ENCODE measurements around the gene ARHGEF33.

Gene ARHGEF33

GRCh38 chr2:38889575-38889974 lies at the start of gene ARHGEF33:
Gene ARHGEF33, plus strand, starts transcription at chr2:38889875. Its CDS starts 29,573 bp downstream, at chr2:38919448.
- no peak for DNase-seq
- H3K27me3 Mint-ChIP-seq: no peaks in the 10 kb centered on the region
- H3K4me3 Mint-ChIP-seq: no peak within 1 kb of the TSS
- ATAC-seq (replicated peaks): no peak
- H3K4me1 Mint-ChIP-seq: peaks cover 5 to 15% of the 10 kb centered on the region in 2 donors
- H3K36me3 Mint-ChIP-seq: no peaks in the 10 kb centered on the region
- no peak within 1 kb of the TSS for H3K27ac Mint-ChIP-seq
- H3K9me3 Mint-ChIP-seq: no peaks in the 10 kb centered on the region

- Mint-ChIP-seq H3K9me3 (no peaks in the 10 kb centered on the region), H3K27ac (peak overlapping the region; percentile 59), H3K4me1 (peaks cover 7 to 14% of the 10 kb centered on the region in 2 donors), H3K4me3 (no peak overlapping the region), H3K36me3 (peaks cover 36 to 60% of the 10 kb centered on the region in 2 donors), H3K27me3 (no peaks in the 10 kb centered on the region)
- ATAC-seq (replicated peaks) (peak; percentile 84 to 91), DNase-seq (no peak)
These were observed 39.6 kb upstream of the ARHGEF33 start for GRCh38 chr2:38850045-38850444.

- Mint-ChIP-seq H3K4me1 (peaks cover 0 to 2% of the 10 kb centered on the region in 2 donors), H3K27me3 (no peaks in the 10 kb centered on the region), H3K36me3 (peaks cover 28 to 45% of the 10 kb centered on the region in 2 donors), H3K27ac (no peak overlapping the region), H3K4me3 (no peak overlapping the region), H3K9me3 (no peaks in the 10 kb centered on the region)
- DNase-seq (no peak), ATAC-seq (replicated peaks) (no peak)
These were observed 33.5 kb upstream of the ARHGEF33 start for GRCh38 chr2:38856165-38856564.

- no peaks in the 10 kb centered on the region for H3K27me3 Mint-ChIP-seq
- peaks cover 0 to 6% of the 10 kb centered on the region in 2 donors for H3K4me1 Mint-ChIP-seq
- ATAC-seq (replicated peaks) (no peak), DNase-seq (no peak)
- peaks cover 0 to 3% of the 10 kb centered on the region in 2 donors for H3K9me3 Mint-ChIP-seq
- peaks cover 33 to 61% of the 10 kb centered on the region in 2 donors for H3K36me3 Mint-ChIP-seq
- no peak overlapping the region for H3K4me3 Mint-ChIP-seq
- H3K27ac Mint-ChIP-seq: no peak overlapping the region
These were observed 27.2 kb upstream of the ARHGEF33 start for GRCh38 chr2:38862476-38862875.

GRCh38 chr2:38863061-38863695 lies 26.5 kb upstream of the ARHGEF33 start:
- Mint-ChIP-seq H3K27ac (no peak overlapping the region), H3K27me3 (no peaks in the 10 kb centered on the region), H3K36me3 (peaks cover 33 to 66% of the 10 kb centered on the region in 2 donors), H3K4me3 (no peak overlapping the region), H3K4me1 (peaks cover 0 to 6% of the 10 kb centered on the region in 2 donors), H3K9me3 (peaks cover 0 to 3% of the 10 kb centered on the region in 2 donors)
- no peak for DNase-seq
- ATAC-seq (replicated peaks): no peak

- no peak overlapping the region for H3K4me3 Mint-ChIP-seq
- H3K27me3 Mint-ChIP-seq: no peaks in the 10 kb centered on the region
- no peak overlapping the region for H3K27ac Mint-ChIP-seq
- no peak for DNase-seq
- H3K36me3 Mint-ChIP-seq: peaks cover 35 to 62% of the 10 kb centered on the region in 2 donors
- ATAC-seq (replicated peaks): no peak
- peaks cover 9 to 10% of the 10 kb centered on the region in 2 donors for H3K9me3 Mint-ChIP-seq
- H3K4me1 Mint-ChIP-seq: peaks cover 0 to 8% of the 10 kb centered on the region in 2 donors
These were observed 22.8 kb upstream of the ARHGEF33 start for GRCh38 chr2:38866773-38867443.

- H3K36me3 Mint-ChIP-seq: peaks cover 32 to 54% of the 10 kb centered on the region in 2 donors
- no peak overlapping the region for H3K4me3 Mint-ChIP-seq
- peaks cover 15 to 17% of the 10 kb centered on the region in 2 donors for H3K4me1 Mint-ChIP-seq
- peaks cover 7 to 9% of the 10 kb centered on the region in 2 donors for H3K9me3 Mint-ChIP-seq
- no peaks in the 10 kb centered on the region for H3K27me3 Mint-ChIP-seq
- no peak for ATAC-seq (replicated peaks)
- H3K27ac Mint-ChIP-seq: no peak overlapping the region
- DNase-seq: no peak
These were observed 18.2 kb upstream of the ARHGEF33 start for GRCh38 chr2:38871432-38871831.

- H3K4me3 Mint-ChIP-seq: no peak overlapping the region
- H3K9me3 Mint-ChIP-seq: peaks cover 7 to 9% of the 10 kb centered on the region in 2 donors
- H3K27ac Mint-ChIP-seq: no peak overlapping the region
- H3K27me3 Mint-ChIP-seq: no peaks in the 10 kb centered on the region
- ATAC-seq (replicated peaks): no peak
- peaks cover 27 to 41% of the 10 kb centered on the region in 2 donors for H3K36me3 Mint-ChIP-seq
- H3K4me1 Mint-ChIP-seq: peaks cover 17 to 20% of the 10 kb centered on the region in 2 donors
- no peak for DNase-seq
These were observed 15.9 kb upstream of the ARHGEF33 start for GRCh38 chr2:38873763-38874162.

- ATAC-seq (replicated peaks) (peak; percentile 6 to 10), DNase-seq (no peak)
- H3K4me1 Mint-ChIP-seq: peaks cover 15 to 20% of the 10 kb centered on the region in 2 donors
- H3K27ac Mint-ChIP-seq: peak overlapping the region; percentile 98
- peaks cover 1 to 3% of the 10 kb centered on the region in 2 donors for H3K9me3 Mint-ChIP-seq
- peaks cover 22 to 29% of the 10 kb centered on the region in 2 donors for H3K36me3 Mint-ChIP-seq
- H3K4me3 Mint-ChIP-seq: peak overlapping the region; percentile 95 to 97
- H3K27me3 Mint-ChIP-seq: no peaks in the 10 kb centered on the region
These were observed 14.5 kb upstream of the ARHGEF33 start for GRCh38 chr2:38875227-38875575.

- peak; percentile 75 for DNase-seq
- peak within 1 kb of the TSS; percentile 95 to 97 for H3K4me3 Mint-ChIP-seq
- H3K4me1 Mint-ChIP-seq: peaks cover 15 to 20% of the 10 kb centered on the region in 2 donors
- peak; percentile 99 for ATAC-seq (replicated peaks)
- no peaks in the 10 kb centered on the region for H3K27me3 Mint-ChIP-seq
- H3K9me3 Mint-ChIP-seq: peaks cover 0 to 2% of the 10 kb centered on the region in 2 donors
- H3K36me3 Mint-ChIP-seq: peaks cover 20 to 27% of the 10 kb centered on the region in 2 donors
- H3K27ac Mint-ChIP-seq: peak within 1 kb of the TSS; percentile 98
These were observed 13.9 kb upstream of the ARHGEF33 start, which contains the start of the genes DHX57 and MORN2 for GRCh38 chr2:38875576-38876367. Gene DHX57, minus strand, starts transcription at chr2:38875934. Its CDS starts 7,529 bp downstream, at chr2:38868405. Gene MORN2, plus strand, starts transcription at chr2:38875976.

- H3K27me3 Mint-ChIP-seq: no peaks in the 10 kb centered on the region
- peaks cover 0 to under 1% of the 10 kb centered on the region in 2 donors for H3K9me3 Mint-ChIP-seq
- H3K27ac Mint-ChIP-seq: peak overlapping the region; percentile 98
- H3K4me3 Mint-ChIP-seq: peak overlapping the region; percentile 95 to 97
- DNase-seq: no peak
- H3K4me1 Mint-ChIP-seq: peaks cover 15 to 20% of the 10 kb centered on the region in 2 donors
- H3K36me3 Mint-ChIP-seq: peaks cover 19 to 25% of the 10 kb centered on the region in 2 donors
- no peak for ATAC-seq (replicated peaks)
These were observed 13.3 kb upstream of the ARHGEF33 start for GRCh38 chr2:38876407-38876806.

- H3K4me1 Mint-ChIP-seq: peaks cover 3 to 7% of the 10 kb centered on the region in 2 donors
- no peak overlapping the region for H3K27ac Mint-ChIP-seq
- H3K9me3 Mint-ChIP-seq: no peaks in the 10 kb centered on the region
- H3K4me3 Mint-ChIP-seq: no peak overlapping the region
- no peak for ATAC-seq (replicated peaks)
- DNase-seq: no peak
- H3K36me3 Mint-ChIP-seq: no peaks in the 10 kb centered on the region
- H3K27me3 Mint-ChIP-seq: no peaks in the 10 kb centered on the region
These were observed 3.6 kb upstream of the ARHGEF33 start for GRCh38 chr2:38886063-38886462.

GRCh38 chr2:38887347-38887746 lies 2.3 kb upstream of the ARHGEF33 start:
- H3K27me3 Mint-ChIP-seq: no peaks in the 10 kb centered on the region
- H3K27ac Mint-ChIP-seq: no peak overlapping the region
- no peak for ATAC-seq (replicated peaks)
- H3K4me1 Mint-ChIP-seq: peaks cover 3 to 7% of the 10 kb centered on the region in 2 donors
- no peak overlapping the region for H3K4me3 Mint-ChIP-seq
- no peaks in the 10 kb centered on the region for H3K9me3 Mint-ChIP-seq
- no peak for DNase-seq
- H3K36me3 Mint-ChIP-seq: no peaks in the 10 kb centered on the region

GRCh38 chr2:38887902-38888554 lies 1.6 kb upstream of the ARHGEF33 start:
- Mint-ChIP-seq H3K36me3 (no peaks in the 10 kb centered on the region), H3K27me3 (no peaks in the 10 kb centered on the region), H3K4me1 (peaks cover 5 to 14% of the 10 kb centered on the region in 2 donors), H3K9me3 (no peaks in the 10 kb centered on the region), H3K4me3 (no peak overlapping the region), H3K27ac (no peak overlapping the region)
- DNase-seq (no peak), ATAC-seq (replicated peaks) (no peak)

Data from stimulated activated naive B cell treated with anti-CD40 and anti-IgM and Interleukin-4, amounts not matched to agents 10 μg/mL and 1 μg/mL and 100 μg/mL, for 72 hours (primary cell).